GM19397 (cell line): ENCODE measurements around the gene HSD17B1.
"Not testable (repeated sequence)": the region's sequence is repeated elsewhere in the genome, so short reads cannot be mapped to it uniquely, and the experiment has no call there.

Experiments used
- ATAC-seq: cut with Tn5 transposase; IDR thresholded peaks from one replicate; pipeline ENCODE4 v1.9.1; 2021; ENCODE audit warnings: mild to moderate bottlenecking, moderate library complexity; ENCODE audit not compliant: unreplicated experiment

Gene HSD17B1

GRCh38 chr17:42522798-42523278 is 29.9 kb upstream of the HSD17B1 start:
- no peak for ATAC-seq

GRCh38 chr17:42525221-42525620 is 27.5 kb upstream of the HSD17B1 start:
- no peak for ATAC-seq

GRCh38 chr17:42526031-42526444 is 26.7 kb upstream of the HSD17B1 start:
- no peak for ATAC-seq

GRCh38 chr17:42527932-42528331 is 24.8 kb upstream of the HSD17B1 start:
- no peak for ATAC-seq

- ATAC-seq, result no peak
Observed at GRCh38 chr17:42529061-42529460, 23.7 kb upstream of the HSD17B1 start.

- no peak for ATAC-seq
Observed at GRCh38 chr17:42530952-42531454, 21.7 kb upstream of the HSD17B1 start.

- no peak for ATAC-seq
Observed at GRCh38 chr17:42531455-42532354, 21.0 kb upstream of the HSD17B1 start.

- no peak for ATAC-seq
Observed at GRCh38 chr17:42535155-42536047, 17.3 kb upstream of the HSD17B1 start.

GRCh38 chr17:42536048-42536371 is 16.7 kb upstream of the HSD17B1 start, which contains the start of gene NAGLU:
NAGLU (plus strand) TSS chr17:42536241; CDS start chr17:42536273, 32 bp downstream.
- ATAC-seq, result peak; percentile 82

- peak; percentile 71 for ATAC-seq
Observed at GRCh38 chr17:42536372-42537155, 16.2 kb upstream of the HSD17B1 start.

- ATAC-seq, result no peak
Observed at GRCh38 chr17:42537156-42537805, 15.4 kb upstream of the HSD17B1 start.

GRCh38 chr17:42537826-42538451 is 14.8 kb upstream of the HSD17B1 start:
- no peak for ATAC-seq

GRCh38 chr17:42538482-42538881 is 14.2 kb upstream of the HSD17B1 start:
- ATAC-seq, result no peak

- not testable (repeated sequence) for ATAC-seq
Observed at GRCh38 chr17:42540558-42540957, 12.2 kb upstream of the HSD17B1 start.

GRCh38 chr17:42541041-42541833 is 11.5 kb upstream of the HSD17B1 start:
- no peak for ATAC-seq

GRCh38 chr17:42543190-42544079 is 9.3 kb upstream of the HSD17B1 start:
- ATAC-seq, result no peak

- no peak for ATAC-seq
Observed at GRCh38 chr17:42544874-42545283, 7.8 kb upstream of the HSD17B1 start.
